ENCODE data around the gene DOCK11. TPM values are rescaled to one million over a fixed set of nuclear protein-coding genes. Genes with fewer than 3 reads are reported as not detected.

DOCK11 gene
- total RNA-seq, 1 experiment from 2014 or later = 3.4 TPM

DNA sequence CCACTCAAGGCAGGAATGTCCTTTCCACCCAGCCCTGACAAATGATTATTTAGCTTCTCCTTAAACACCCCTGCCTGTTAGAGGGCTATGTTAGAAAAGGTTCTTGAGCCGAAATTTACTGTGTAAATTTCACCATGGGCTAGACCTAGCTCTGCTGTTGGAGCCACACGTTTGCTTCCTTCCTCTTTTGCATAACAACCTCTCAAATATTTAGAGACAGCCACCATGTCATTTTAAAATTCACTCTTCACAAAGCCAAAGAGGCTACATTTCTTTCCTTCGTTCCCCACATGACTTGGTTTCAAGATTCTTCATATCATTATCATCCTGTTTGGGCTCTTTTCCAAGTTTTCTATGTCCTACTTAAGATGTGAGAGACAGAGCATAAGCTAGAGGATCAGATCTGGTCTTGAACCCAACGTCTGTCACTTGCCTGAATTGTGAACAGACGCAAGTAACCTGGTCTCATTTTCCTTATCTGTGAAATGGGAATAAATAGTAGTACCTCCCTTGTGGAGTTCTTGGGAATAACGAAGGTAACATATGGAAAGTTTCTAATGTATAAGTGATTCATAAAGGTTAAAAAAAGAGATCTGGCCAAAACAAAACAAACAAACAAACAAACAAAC, 6.7 kb downstream of the DOCK11 start:
- no peak for DNase-seq (ENCODE audit: low read depth)

DNA sequence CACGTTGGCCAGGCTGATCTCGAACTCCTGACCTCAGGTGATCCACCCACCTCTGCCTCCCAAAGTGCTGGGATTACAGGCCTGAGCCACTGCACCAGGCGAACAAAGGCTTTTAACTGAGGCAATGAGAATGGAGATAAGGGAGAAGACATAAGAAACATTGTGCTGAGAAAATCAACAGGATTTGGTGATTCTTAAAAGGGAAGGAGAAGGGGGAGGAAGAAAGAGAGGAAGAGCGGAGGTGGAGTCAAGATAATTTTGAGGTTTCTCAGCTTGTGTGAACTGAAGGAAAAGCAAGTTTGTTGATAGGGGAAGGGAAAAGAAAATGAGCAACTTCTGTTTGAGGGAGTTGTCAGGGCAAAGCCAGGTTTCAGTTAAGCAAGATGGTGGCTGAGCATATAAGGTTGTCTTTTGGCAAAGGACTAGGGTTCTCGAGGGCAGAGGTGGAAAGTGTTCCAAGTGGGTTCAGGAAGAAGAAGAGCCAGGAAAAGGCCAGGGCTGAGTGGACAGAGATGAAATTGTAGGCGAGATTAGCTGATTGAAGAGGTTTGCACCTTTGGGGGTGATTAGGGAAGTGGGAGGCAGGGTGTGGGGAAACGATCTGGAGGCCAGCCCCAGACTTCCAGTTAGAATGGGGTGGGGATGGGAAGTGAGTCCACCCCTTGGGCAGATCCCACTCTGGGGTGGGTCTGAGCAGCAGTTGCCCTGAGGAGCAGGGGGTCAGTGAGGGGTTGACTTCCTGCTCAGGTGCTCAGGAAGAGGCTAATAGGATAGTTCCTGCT, 7.8 kb downstream of the DOCK11 start:
- no peak for DNase-seq (ENCODE audit: low read depth)

DNA sequence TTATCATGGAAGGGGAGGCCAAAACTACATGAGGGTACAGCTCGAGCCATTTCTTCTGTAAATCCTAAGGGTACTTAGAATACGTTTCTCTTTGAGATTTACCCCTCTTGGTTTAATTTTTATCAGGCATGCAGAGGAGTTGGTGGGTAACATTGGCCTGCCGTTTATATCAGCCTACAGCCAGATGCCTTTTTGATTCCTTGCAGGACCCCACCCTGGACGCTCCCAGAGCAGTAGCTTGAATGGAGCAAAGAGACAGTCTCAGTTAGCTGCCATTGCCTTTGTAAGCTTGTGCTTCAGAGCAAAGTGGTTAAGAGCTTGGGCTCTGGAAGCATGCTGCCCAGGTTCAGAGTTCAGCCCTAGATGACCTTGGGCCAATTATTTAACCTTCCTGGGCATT, 9.0 kb downstream of the DOCK11 start:
- DNase-seq (ENCODE audit: low read depth) = no peak

DNA sequence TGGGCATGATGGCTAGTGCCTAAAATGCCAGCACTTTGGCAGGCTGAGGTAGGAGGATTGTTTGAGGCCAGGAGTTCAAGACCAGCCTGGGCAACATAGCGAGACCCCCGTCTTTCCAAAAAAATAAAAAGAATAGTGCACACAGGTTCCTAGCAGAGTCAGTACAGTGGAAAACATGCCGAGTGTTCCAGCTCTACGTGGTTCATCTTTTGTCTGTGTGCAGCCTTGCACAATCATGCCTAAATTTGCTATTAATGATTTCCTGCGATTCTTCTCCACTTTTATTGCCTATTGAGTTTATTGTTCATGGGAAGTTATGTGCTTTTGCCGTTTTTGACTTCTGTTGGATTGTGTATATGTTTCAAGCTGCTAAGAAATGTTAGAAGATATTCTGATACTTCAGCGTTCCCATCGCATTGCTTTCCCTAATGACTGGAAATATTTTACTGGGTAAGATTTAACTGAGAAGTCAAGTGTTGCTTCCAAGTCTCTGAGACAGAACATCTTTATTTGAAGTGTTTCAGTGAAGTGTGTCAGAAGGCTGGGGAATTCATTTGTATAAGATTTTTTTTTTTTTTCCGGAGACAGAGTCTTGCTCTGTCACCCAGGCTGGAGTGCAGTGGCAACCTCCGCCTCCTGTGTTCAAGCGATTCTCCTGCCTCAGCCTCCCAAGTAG, 11.3 kb downstream of the DOCK11 start:
- DNase-seq (ENCODE audit: low read depth) = no peak

DNA sequence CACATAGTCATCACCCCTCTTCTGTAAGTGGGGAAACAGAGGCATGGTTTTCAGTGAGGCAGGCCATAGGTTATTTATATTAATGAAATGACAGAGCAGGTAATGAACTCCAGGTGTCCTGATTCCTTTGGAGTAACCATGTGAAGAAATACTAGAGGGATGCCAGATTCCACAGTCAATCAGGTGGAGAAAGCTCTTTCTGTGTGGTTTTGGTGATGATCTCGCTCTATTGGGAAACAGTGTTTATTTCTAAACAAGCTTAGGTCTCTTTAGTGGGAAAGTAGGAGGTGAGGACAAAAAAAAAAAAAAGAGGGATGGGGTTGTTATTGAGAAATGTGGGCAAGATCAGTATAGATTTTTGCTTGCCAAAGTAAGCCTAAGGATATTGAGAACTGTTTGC, 12.2 kb downstream of the DOCK11 start:
- DNase-seq (ENCODE audit: low read depth) = no peak

DNA sequence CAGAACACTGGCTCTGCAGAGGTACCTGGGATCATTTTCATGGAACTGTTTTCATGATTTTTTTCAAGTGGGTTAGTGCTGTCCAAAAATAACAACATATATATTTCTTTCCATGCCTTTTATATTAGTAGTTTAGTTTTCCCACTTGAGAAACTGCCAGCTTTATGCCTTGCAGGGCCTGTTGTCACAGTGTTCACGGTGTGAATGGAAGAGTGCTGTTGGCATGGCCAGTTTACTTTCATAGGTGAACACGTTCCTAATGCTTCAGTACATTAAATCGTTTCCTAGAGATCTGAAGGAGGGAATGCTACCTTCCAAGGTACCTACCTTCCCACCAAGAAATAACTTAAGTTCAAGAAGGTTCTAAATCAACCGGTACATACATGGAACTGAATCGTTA, 12.6 kb downstream of the DOCK11 start:
- no peak for DNase-seq (ENCODE audit: low read depth)

DNA sequence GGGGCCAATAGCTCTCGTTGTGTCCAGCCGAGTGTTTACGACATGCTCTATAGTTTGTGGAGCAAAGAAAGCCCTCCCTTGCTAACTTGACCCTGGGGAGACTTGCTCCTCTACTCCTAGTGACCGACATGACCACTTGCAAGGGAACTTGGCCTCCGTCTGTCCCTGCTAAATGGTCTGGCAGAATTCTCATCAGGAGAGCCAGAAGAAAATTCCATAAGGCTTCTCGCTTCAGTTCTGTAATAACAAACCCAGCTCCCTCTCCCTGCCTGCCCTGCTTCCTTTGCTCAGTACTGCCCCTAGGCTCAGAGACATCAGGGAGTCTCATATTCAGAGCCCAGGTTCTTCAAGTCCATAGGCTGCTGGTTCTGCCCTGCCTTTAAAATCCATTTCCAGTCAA, 13.0 kb downstream of the DOCK11 start:
- DNase-seq (ENCODE audit: low read depth) = no peak

DNA sequence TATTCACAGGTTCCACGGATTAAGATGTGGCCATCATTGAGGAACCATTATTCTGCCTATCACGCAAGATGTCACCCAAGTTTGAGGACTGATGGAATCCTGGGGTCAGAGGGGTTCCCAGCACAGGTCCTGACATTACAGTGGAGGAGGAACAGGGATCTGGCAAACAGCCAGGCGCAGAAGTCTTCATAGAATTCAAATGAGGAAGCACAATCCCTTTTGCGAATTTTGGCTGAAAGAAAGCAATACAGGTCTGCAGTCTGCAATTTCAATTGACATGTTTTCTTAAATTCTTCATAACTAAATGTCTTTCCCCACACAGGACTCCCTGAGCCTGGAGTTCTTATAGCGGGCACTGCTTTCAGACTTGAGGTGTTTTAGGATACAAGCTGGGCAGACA, 14.5 kb downstream of the DOCK11 start:
- no peak for DNase-seq (ENCODE audit: low read depth)

DNA sequence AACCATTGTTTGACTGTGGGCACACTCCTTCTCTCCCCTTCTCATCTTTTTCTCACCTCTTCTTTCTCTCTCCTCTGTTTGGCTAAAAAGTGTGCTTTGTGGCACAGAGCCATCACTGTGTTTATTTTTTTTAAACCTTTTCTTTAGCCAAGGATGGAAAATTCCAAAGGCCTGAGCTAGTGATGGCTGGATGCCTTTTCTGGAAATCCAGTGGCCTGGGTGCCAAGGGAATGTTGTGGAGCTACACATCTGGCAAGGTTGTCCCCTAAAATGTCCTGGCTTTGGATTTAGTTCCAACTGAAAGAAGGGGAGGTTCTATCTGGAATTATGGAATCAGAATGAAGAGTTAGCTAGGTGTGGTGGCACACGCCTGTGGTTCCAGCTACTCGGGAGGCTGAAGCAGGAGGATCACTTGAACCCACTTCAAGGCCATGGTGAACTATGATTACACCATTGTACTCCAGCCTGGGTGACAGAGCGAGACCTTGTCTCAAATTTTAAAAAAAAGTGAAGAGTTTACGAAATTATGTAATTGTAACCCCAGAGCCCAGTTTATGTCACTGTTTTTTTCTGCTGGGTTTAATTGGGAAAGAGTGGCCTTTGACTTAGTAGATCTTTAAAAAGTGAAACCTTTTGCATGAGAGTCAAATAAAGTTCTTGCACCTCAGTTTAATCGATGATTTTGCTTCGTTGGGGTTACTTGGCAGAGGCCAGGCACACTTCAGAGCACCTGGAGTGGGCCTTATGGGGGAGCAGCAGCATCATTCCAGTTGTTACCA, 17.7 kb downstream of the DOCK11 start:
- no peak for DNase-seq (ENCODE audit: low read depth)

DNA sequence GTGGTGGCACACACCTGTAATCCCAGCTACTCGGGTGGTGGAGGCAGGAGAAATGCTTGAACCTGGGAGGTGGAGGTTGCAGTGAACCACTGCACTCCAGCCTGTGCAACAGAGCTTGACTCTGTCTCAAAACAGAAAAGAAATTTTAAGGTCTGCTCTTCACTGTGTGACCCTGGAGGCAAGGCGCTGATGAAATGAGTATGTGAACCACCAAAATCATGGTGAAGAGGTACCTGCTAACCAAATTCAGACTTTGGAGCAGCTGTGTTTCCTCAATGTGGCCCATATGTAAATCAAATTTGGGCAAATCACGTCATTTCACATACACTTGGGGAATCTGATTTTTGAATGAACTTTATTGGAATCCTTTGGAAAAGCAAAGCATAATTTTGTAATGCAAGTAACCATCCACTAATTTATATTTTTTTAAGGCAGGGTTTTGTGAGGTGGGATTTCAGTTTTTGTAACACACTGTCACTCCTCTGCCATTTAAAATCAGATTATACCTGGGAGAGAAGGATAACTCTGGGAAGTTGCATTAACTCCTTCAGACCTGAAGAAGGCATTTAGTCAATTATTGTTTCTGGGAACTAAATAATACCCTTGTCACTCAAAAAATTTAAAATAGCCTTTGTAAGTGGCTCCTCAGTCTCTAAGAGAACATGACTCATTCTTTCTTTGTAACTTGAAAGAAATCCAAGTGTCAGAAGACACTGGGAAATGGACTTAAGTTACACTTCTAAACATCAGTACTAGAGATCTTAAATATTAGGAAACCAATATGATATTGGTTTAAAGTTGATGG, 24.0 kb downstream of the DOCK11 start:
- peak; percentile 62 for DNase-seq (ENCODE audit: low read depth)

DNA sequence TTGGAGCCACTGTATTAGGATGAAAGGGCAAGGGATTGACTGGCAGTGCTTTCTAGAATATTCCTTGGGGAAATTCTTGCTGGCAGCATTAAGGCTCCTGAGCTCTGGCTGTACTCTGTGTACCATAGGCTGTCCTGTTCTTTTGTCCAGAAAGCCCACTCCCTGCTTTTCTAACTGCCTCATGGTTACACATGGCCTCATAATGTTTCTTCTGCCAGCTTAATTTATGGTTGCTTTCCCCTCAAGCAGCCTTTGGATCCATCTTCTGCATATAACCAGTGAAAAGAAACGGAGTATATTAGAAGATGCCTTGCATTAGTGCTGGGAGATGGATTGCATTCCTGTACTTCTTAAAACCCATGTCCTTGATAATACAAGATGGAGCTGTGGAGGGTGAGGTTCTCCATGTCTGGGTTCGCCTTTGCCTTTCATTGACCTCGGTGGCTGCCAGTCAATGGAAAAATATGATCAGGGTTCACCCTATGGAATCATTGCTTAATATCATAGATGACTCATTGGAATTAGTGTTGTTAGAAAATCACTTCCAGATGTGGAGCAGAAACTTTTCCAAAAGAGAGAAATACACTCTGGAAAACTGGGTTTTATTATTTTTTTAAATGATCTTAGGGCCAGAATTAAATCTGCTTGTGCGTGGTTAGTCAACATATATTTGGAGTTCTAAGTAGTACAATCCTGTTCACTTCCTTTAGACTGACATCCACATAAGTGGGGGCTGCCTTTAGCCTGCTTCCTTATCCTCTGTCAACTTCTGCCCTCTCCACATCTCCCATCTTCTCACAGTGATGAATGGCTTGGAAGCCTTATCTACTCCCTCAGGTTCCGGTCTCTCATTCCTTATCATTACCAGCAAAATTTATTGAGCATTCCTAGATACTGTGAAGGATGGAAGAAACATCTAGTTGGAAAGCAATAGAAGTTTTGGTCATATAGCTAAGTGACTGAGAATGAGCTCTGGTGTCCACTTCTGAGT, 24.9 kb downstream of the DOCK11 start:
- peak; percentile 44 for DNase-seq (ENCODE audit: low read depth)

DNA sequence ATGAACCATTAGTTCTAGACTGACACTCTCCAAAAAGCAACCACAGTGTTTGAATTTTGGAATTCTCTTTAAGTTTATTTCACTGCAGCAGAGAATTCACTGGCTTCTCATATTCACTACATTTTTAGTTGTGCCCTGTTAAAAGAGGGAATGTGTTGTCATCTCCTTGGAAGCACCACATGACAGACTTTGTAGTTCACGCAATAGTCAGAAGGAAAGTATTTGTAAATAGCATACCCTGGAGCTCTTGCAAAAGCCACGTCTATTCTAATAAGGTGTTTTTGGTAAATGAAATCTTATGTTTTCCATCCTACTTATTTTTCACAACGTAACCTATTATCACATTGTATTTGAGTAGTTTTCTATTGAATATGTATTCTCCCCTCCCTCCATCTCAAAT, 25.8 kb downstream of the DOCK11 start:
- peak; percentile 41 for DNase-seq (ENCODE audit: low read depth)

DNA sequence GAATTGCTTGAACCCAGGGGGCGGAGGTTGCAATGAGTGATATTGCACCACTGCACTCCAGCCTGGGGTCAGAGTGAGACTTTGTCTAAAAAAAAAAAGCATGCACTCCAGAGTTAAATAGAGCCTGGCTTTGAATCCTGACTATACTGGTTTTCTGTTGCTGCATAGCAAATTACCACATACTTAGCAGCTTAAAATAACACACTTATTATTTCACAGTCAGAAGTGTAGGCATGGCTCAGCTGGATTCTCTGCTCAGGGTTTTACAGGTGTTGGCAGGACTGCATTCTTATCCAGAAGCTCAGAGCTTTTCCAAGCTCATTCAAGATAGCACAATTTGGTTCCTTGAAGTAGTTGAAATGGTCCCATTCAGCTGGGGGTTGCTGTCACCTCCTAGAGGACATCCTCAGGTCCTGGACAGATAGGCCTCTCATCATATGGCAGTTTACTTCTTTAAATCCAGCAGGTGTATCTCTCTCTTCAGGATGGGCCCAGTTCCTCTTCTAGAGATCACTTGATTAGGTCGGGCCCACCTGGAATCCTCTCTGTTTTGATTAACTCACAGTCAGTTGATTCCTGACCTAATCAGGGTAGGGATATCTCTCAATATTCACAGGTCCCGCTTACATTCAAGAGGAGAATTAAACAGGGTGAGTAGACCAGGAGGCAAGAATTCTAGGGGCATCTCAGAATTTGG, 26.8 kb downstream of the DOCK11 start:
- no peak for DNase-seq (ENCODE audit: low read depth)

DNA sequence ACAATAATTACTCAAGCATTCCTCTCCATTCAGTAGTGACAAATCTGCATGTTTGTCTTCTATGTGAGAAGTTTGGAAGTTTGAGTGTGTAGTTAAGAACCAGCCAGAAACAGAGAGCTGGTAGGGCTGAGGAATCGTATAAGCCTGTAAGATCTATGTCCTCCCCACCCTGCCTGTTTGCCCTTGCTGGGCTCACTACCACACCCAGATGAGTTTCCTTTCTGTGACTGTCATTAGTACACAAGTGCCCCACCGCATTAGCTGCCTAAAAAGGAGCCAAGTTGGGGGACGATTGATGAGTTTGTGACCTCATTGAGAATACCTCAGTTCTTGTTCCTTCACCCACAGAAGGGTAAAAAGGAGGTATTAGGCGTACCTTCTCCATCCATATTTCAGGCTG, 28.3 kb downstream of the DOCK11 start:
- DNase-seq (ENCODE audit: low read depth) = no peak

DNA sequence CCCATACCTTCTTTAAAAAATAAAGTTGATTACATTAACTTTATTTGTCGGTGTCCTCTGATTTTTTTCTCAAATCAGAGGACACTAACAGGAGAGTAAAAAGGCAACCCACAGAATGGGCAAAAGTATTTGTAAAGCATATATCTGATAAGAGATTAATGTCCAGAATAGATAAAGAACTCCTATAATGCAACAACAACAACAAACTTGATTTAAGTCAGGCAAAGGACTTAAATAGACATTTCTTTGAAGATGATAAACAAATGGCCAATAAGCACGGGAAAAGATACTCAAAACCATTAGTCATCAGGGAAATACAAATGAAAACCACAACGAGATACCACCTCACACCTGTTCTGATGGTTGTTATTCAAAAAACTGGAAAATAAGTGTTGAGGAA, 28.7 kb downstream of the DOCK11 start:
- no peak for DNase-seq (ENCODE audit: low read depth)

DNA sequence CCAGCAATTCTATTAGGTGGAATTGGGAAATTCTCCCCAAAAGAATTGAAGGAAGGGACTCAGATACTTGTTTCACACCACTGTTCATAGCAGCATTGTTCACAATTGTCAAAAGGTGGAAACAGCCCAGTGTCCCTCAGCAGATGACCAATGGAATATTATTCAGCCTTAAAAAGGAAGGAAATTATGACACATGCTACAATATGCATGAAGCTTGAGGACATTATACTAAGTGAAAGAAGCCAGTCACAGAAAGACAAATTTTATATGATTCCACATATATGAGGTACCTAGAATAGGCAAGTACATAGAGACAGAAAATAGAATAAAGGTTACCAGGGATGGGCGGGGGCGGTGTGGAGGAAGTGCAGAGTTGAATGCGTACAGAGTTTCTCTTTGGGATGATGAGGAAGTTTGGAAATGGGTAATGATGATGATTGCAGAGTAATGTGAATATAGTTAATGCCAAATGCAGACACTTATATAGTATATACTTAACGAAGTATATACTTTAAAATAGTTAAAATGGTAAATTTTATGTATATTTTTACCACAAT, 29.6 kb downstream of the DOCK11 start:
- no peak for DNase-seq (ENCODE audit: low read depth)

DNA sequence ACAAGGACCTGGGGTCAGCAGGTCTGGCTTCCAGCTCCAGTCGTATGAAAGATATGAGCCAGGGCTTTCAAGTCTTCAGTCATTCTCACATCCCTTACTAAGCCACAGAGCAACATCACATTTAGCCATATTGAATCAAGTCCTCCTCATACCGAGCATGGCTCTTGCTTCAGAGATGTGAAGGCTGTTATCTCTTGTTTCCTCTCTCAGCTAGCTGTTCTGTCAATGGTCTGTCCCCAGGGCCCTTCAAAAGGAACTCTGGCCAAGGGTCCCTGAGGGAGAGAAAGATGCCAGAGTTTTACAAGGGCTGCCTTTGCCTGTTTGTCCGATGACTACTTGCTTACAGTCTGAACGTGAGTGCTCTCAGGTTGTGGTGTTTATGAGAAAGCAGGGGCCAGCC, 30.5 kb downstream of the DOCK11 start:
- DNase-seq (ENCODE audit: low read depth) = peak; percentile 41

DNA sequence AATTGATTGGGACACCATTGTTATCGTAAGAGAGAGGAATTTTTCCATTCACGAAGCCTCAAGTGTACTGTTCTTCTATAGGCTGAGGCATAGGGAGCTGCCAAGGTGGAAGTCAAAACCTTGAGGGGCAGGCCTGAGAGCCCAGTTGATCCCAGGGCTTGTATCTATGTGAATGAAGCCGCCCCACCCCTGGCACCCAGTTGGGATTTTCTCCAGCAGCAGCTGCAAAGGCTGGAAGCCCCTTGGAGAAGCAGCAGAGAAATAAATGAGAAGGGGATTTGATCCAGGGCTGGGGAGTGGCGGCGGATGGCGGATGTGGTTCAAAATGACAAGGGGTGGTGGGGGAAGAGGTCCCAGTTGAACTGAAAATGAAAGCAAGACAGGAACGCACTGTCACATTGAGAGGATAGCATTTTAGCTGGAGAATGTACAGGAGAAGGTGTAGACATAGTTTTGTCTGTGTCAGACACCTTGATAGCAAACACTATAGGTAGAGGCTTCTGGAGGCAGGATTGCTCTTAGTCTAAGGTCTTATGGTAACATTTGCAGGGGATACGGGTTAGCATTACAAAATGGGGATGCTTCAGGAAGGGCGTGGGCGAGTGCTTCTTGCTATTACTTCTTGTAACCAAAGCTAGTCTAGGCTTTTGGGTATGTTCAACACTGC, 32.6 kb downstream of the DOCK11 start:
- DNase-seq (ENCODE audit: low read depth) = no peak

All from M059J (cell line).